ENCODE measurements around the gene VIT.

GRCh38 chr2:36801088-36801487 is 104.6 kb downstream of the VIT start:
- no peak for TF ChIP-seq TAF1 (IDR thresholded peaks at IDR 0.05; ENCODE audit: borderline replicate concordance, low read depth, low read length)
- no peak for TF ChIP-seq POLR2A (IDR thresholded peaks at IDR 0.05; ENCODE audit: low read depth, low read length)
- TF ChIP-seq POLR2AphosphoS5 (IDR thresholded peaks at IDR 0.05; ENCODE audit: low read depth, low read length), result no peak
